HL-60 (cell line): ENCODE results near the gene ASXL1.

Source experiments
- DNase-seq, 2 experiments: peaks; one replicate each; pipeline ENCODE4 v3.0.0-alpha.2; 2010 to 2020; ENCODE audit warnings: low read depth in 1 of 2, low spot score in 1 of 2
- H3K27ac ChIP-seq: fragments of 250-450 bp; sonication (Bioruptor Pico); replicated peaks from 2 replicates; pipeline ENCODE4 v1.5.1; 2020; ENCODE audit warnings: mild to moderate bottlenecking, moderate library complexity
- H3K27me3 ChIP-seq: fragments of 250-450 bp; sonication (Bioruptor Pico); 2 replicates; pipeline ENCODE4 v1.5.1; 2021; ENCODE audit warnings: mild to moderate bottlenecking, moderate library complexity; ENCODE audit not compliant: insufficient read depth, poor library complexity, severe bottlenecking
- H3K4me3 ChIP-seq: replicated peaks from 2 replicates; pipeline ENCODE4 v1.5.1; 2011; ENCODE audit warnings: mild to moderate bottlenecking, control low read depth, low read length; ENCODE audit not compliant: insufficient read depth
- CTCF ChIP-seq: IDR thresholded peaks from one replicate; pipeline ENCODE4 v1.5.1; 2011; ENCODE audit warnings: low read length, control low read depth, inconsistent platforms; ENCODE audit not compliant: insufficient read depth
- GABPA ChIP-seq: IDR thresholded peaks from 2 replicates; pipeline ENCODE4 v1.6.1; 2012; ENCODE audit warnings: low read depth
- POLR2AphosphoS5 ChIP-seq: IDR thresholded peaks from 2 replicates; pipeline ENCODE4 v1.6.1; 2012; ENCODE audit warnings: low read depth
- REST ChIP-seq: IDR thresholded peaks from 2 replicates; pipeline ENCODE4 v1.6.1; 2012; ENCODE audit warnings: low read depth; ENCODE audit not compliant: insufficient replicate concordance
- SPI1 ChIP-seq: IDR thresholded peaks from 2 replicates; pipeline ENCODE4 v1.6.1; 2012; ENCODE audit warnings: low read depth, mild to moderate bottlenecking, borderline replicate concordance

ASXL1 gene

GRCh38 chr20:32411955-32412706, 54.0 kb downstream of the ASXL1 start:
- H3K4me3 ChIP-seq, result no peak overlapping the region
- 0 out of 2 replicates have a peak overlapping the region, but pooled peaks have one; percentile 25 for H3K27ac ChIP-seq
- TF ChIP-seq SPI1 (peak; percentile 97), POLR2AphosphoS5 (no peak)

GRCh38 chr20:32415494-32415893, 57.4 kb downstream of the ASXL1 start:
- Histone ChIP-seq H3K4me3 (no peak overlapping the region), H3K27me3 (no peaks in the 10 kb centered on the region), H3K27ac (0 out of 2 replicates have a peak overlapping the region, but pooled peaks have one; percentile 14)
- DNase-seq, result peak in 1 of 2 experiments; percentile 9
- TF ChIP-seq GABPA, result no peak
- TF ChIP-seq SPI1, result no peak
- no peak for TF ChIP-seq POLR2AphosphoS5
- TF ChIP-seq CTCF, result no peak
- no peak for TF ChIP-seq REST

More at GRCh38 chr20:32411955-32412706, 54.0 kb downstream of the ASXL1 start:
- DNase-seq, result no peak
- H3K27me3 ChIP-seq, result no peaks in the 10 kb centered on the region

- no peak for DNase-seq
- Histone ChIP-seq H3K27me3 (no peaks in the 10 kb centered on the region), H3K27ac (no peak overlapping the region), H3K4me3 (no peak overlapping the region)
- TF ChIP-seq POLR2AphosphoS5 (no peak), GABPA (no peak), CTCF (no peak), REST (no peak), SPI1 (no peak)
Observed at GRCh38 chr20:32416206-32416605, 58.1 kb downstream of the ASXL1 start.

GRCh38 chr20:32418376-32418775, 60.2 kb downstream of the ASXL1 start:
- TF ChIP-seq GABPA (no peak), SPI1 (no peak), POLR2AphosphoS5 (no peak), REST (no peak), CTCF (no peak)
- DNase-seq, result peak in 1 of 2 experiments; percentile 39
- no peak overlapping the region for H3K4me3 ChIP-seq
- H3K27me3 ChIP-seq, result no peaks in the 10 kb centered on the region
- H3K27ac ChIP-seq, result no peak overlapping the region
